Neutrophil (primary cell): ENCODE measurements around the gene MRPS12.
A peak's percentile ranks its signal among the peaks of the same experiment; 100 is the strongest.

Source experiments
- H3K27ac ChIP-seq: fragments of 200-600 bp; sonication (generic); 2 replicates; pipeline ENCODE4 v1.5.1; 2016; ENCODE audit warnings: mild to moderate bottlenecking, moderate library complexity
- H3K27me3 ChIP-seq: fragments of 200-600 bp; sonication (generic); 2 replicates; pipeline ENCODE4 v1.6.0; 2016; ENCODE audit warnings: mild to moderate bottlenecking
- H3K36me3 ChIP-seq: fragments of 200-600 bp; sonication (generic); 2 replicates; pipeline ENCODE4 v1.5.1; 2017
- H3K4me1 ChIP-seq, 2 experiments: fragments of 200-600 bp in 1 of 2; sonication (generic) in 1 of 2; 1 replicate in 1 of 2; 2 replicates in 1 of 2; pipeline versions ENCODE4 v1.5.1 to v1.6.1; 2013 to 2016; ENCODE audit warnings: low read depth in 1 of 2, low read length in 1 of 2, mild to moderate bottlenecking in 1 of 2, moderate library complexity in 1 of 2; ENCODE audit not compliant: control insufficient read depth in 1 of 2, insufficient read depth in 1 of 2
- H3K4me3 ChIP-seq, 2 experiments: fragments of 200-600 bp in 1 of 2; sonication (generic) in 1 of 2; 1 replicate in 1 of 2; 2 replicates in 1 of 2; pipeline ENCODE4 v1.5.1; 2013 to 2016; ENCODE audit warnings: low read depth in 1 of 2, low read length in 1 of 2, mild to moderate bottlenecking in 1 of 2, moderate library complexity in 1 of 2
- H3K9me3 ChIP-seq: fragments of 200-600 bp; sonication (generic); 2 replicates; pipeline ENCODE4 v1.5.1; 2016
- TF ChIP-seq, protein P1 (sequence below): fragments of 200-600 bp; sonication (generic); IDR thresholded peaks from 2 replicates; pipeline ENCODE4 v1.5.1; 2016; ENCODE audit warnings: antibody characterized with exemption

Gene MRPS12

DNA sequence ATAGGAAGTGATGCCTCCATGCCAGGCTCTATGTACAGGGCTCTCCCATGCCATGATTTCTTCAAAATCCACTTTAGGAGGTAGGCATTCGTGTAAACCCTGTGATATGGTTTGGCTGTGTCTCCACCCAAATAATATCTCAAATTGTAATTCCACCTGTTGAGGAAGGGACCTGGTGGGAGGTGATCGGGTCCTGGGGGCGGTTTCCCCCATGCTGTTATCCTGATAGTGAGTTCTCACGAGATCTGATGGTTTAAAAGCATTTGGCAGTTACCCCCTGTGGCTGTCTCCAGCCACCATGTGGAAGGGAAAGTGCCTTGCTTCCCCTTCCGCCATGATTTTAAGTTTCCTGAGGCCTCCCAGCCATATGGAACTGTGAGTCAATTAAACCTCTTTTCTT lies 8.3 kb upstream of the MRPS12 start:
- no peaks in the 10 kb centered on the region for H3K36me3 ChIP-seq
- H3K27ac ChIP-seq, result no peak overlapping the region
- TF ChIP-seq, protein P1, sequence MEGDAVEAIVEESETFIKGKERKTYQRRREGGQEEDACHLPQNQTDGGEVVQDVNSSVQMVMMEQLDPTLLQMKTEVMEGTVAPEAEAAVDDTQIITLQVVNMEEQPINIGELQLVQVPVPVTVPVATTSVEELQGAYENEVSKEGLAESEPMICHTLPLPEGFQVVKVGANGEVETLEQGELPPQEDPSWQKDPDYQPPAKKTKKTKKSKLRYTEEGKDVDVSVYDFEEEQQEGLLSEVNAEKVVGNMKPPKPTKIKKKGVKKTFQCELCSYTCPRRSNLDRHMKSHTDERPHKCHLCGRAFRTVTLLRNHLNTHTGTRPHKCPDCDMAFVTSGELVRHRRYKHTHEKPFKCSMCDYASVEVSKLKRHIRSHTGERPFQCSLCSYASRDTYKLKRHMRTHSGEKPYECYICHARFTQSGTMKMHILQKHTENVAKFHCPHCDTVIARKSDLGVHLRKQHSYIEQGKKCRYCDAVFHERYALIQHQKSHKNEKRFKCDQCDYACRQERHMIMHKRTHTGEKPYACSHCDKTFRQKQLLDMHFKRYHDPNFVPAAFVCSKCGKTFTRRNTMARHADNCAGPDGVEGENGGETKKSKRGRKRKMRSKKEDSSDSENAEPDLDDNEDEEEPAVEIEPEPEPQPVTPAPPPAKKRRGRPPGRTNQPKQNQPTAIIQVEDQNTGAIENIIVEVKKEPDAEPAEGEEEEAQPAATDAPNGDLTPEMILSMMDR, result no peak
- no peaks in the 10 kb centered on the region for H3K9me3 ChIP-seq
- H3K27me3 ChIP-seq, result no peaks in the 10 kb centered on the region
- H3K4me3 ChIP-seq, result no peak overlapping the region
- no peaks in the 10 kb centered on the region for H3K4me1 ChIP-seq

DNA sequence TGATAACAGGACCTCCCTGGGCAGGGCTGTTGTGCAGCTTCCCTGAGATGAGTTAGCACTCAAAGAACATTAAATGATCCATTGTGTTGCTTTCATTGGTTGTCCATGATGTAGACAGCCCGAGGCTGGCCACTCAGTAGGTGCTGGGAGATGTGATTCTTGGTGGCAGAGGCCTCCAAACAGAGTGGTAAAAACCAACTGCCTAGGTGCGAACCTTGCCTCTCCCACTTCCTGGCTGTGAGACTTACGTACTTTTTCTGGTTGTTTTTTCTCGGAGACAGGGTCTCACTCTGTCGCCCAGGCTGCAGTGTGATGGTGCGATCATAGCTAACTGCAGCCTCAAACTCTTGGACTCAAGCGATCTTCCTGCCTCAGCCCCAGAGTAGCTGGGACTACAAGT lies 6.4 kb upstream of the MRPS12 start:
- Histone ChIP-seq H3K4me1 (no peaks in the 10 kb centered on the region), H3K27ac (no peak overlapping the region), H3K27me3 (no peaks in the 10 kb centered on the region), H3K9me3 (no peaks in the 10 kb centered on the region), H3K4me3 (no peak overlapping the region), H3K36me3 (no peaks in the 10 kb centered on the region)
- TF ChIP-seq, protein P1, result no peak

DNA sequence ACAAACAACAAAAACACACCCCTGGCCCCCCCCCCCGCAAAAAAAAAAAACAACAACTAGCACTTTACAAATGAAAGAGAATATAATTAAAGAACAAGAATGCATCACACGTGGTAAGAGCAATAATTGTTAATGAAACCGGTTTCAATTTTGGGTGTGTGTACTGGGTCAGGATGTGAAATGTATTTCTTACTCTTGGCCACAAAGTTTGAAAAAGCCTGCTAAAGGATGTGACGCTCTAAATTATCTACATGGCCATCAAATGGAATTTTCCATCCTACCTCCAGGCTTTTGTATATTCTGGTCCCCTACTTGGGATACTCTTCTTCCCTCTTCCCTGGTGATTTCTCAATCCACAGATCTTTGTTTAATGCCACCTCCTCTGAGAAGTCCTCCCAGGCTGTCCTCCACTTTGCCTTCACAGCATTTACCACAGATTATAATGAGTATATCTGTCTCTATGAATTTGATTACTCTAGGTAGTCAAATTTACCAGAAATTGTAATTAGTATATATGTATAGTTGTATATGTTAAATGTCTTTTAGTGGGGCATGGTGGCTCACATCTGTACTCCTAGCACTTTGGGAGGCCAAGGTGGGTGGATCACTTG lies 2.2 kb upstream of the MRPS12 start:
- H3K9me3 ChIP-seq, result no peaks in the 10 kb centered on the region
- no peaks in the 10 kb centered on the region for H3K36me3 ChIP-seq
- no peak overlapping the region for H3K4me3 ChIP-seq
- no peak overlapping the region for H3K27ac ChIP-seq
- no peaks in the 10 kb centered on the region for H3K27me3 ChIP-seq
- TF ChIP-seq, protein P1, result no peak
- peaks cover 15 to 17% of the 10 kb centered on the region in 2 experiments for H3K4me1 ChIP-seq

DNA sequence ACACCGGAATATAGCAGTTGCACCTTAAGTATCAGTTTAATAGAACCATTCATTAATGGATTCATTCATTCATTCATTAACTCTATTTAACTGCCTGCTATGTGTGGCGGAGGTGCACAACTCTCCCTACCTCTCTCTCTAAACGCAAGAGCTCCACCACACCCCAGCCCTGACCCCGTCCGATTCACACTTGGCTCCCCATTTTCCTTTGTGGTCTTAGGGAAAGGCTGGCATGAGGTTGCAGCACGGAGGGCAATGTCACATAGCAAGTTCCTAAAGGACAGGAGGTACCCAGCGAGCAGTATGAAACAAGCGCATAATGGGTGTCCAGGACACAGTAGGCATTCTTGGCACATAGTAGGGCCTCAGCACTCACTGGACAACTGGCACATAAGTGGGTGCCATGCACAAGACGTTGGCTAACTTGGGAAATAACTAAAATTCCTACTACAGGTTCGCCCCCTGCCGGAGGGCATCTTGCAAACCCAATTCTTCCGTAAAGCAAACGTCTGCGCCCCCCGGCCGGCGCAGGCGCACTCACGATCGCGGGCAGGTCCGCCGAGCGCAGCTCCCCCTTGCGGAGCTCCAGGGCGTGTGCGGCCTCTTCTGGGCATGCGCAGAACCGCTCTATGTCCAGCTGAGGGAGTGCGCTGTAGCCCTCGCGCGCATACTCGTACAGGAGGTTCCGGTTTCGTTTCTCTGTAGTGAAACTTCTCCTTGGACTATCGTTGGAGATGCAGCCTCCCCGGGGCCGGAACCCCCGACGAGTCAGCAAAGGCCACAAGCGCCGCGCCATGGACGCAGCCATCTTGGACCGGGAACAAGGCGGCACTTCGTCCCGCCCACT lies 592 bp upstream of the MRPS12 start, which contains the start of gene SARS2:
TSS of gene SARS2 (minus strand) at position 835 of the 847 bp plus-strand sequence. CDS start at position 808, 27 bp downstream.
- Histone ChIP-seq H3K4me3 (peak within 1 kb of the TSS; percentile 94 to 97), H3K27me3 (no peaks in the 10 kb centered on the region), H3K36me3 (no peaks in the 10 kb centered on the region), H3K9me3 (no peaks in the 10 kb centered on the region), H3K4me1 (peaks cover 15 to 17% of the 10 kb centered on the region in 2 experiments), H3K27ac (peak within 1 kb of the TSS; percentile 58)
- TF ChIP-seq, protein P1, result peak; percentile 99

DNA sequence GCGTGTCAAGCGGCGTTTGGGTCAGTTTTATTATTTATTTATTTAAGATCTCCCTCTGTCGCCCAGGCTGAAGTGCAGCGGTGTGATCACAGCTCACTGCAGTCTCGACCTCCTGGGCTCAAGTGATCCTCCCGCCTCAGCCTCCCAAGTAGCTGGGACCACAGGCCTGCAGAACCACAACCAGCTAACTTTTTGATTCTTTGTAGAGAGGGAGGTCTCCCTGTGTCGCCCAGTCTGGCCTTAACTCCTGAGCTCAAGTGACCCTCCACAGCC lies 713 bp downstream of the MRPS12 start:
- H3K9me3 ChIP-seq, result no peaks in the 10 kb centered on the region
- H3K27ac ChIP-seq, result peak overlapping the region; percentile 58
- H3K4me3 ChIP-seq, result peak overlapping the region; percentile 94 to 97
- TF ChIP-seq, protein P1, result no peak
- H3K27me3 ChIP-seq, result no peaks in the 10 kb centered on the region
- H3K36me3 ChIP-seq, result no peaks in the 10 kb centered on the region
- peaks cover 15 to 17% of the 10 kb centered on the region in 2 experiments for H3K4me1 ChIP-seq
